HepG2 (cell line): ENCODE results near the gene TUBB3. TPM values are rescaled to one million over a fixed set of nuclear protein-coding genes. Genes with fewer than 3 reads are reported as not detected.

Source experiments
- CBX2 ChIP-seq, 2 experiments: fragments of 200-600 bp in 1 of 2; sonication (generic); formaldehyde crosslinking in 1 of 2; IDR thresholded peaks; 2 replicates each; pipeline versions ENCODE4 v1.7.0 to v1.8.1; 2018 to 2022; ENCODE audit warnings: low read depth in 2 of 2, low read length in 1 of 2, mild to moderate bottlenecking in 1 of 2, missing genetic modification reagents in 1 of 2
- CC2D1A ChIP-seq: sonication (generic); formaldehyde crosslinking; IDR thresholded peaks from 2 replicates; pipeline ENCODE4 v1.8.1; 2023; ENCODE audit warnings: mild to moderate bottlenecking, missing genetic modification reagents
- CHCHD3 ChIP-seq: sonication (generic); formaldehyde crosslinking; IDR thresholded peaks from 2 replicates; pipeline ENCODE4 v1.8.0; 2022; ENCODE audit warnings: mild to moderate bottlenecking, missing genetic modification reagents, moderate library complexity
- HDAC1 ChIP-seq: sonication (generic); formaldehyde crosslinking; IDR thresholded peaks from 2 replicates; pipeline ENCODE4 v1.5.1; 2020; ENCODE audit warnings: mild to moderate bottlenecking, missing genetic modification reagents
- MTA1 ChIP-seq: sonication (generic); formaldehyde crosslinking; IDR thresholded peaks from 2 replicates; pipeline ENCODE4 v1.4.0; 2020; ENCODE audit warnings: missing genetic modification reagents, mild to moderate bottlenecking, borderline replicate concordance
- PLRG1 ChIP-seq: fragments of 450-650 bp; conservative IDR thresholded peaks from 2 replicates; pipeline ENCODE4 v1.6.1; 2016
- RARG ChIP-seq: sonication (generic); formaldehyde crosslinking; IDR thresholded peaks from 2 replicates; pipeline ENCODE4 v1.4.0; 2020; ENCODE audit warnings: low read depth, mild to moderate bottlenecking, missing genetic modification reagents
- SRF ChIP-seq: IDR thresholded peaks from 2 replicates; pipeline ENCODE4 v1.6.1; 2011; ENCODE audit warnings: mild to moderate bottlenecking, low read depth, low read length, moderate library complexity
- TBP ChIP-seq: sonication (generic); formaldehyde crosslinking; IDR thresholded peaks from 2 replicates; pipeline ENCODE4 v1.5.0; 2020; ENCODE audit warnings: missing genetic modification reagents
- XRCC5 ChIP-seq: fragments of 200-400 bp; formaldehyde crosslinking; optimal IDR thresholded peaks from 2 replicates; pipeline ENCODE3; 2017; ENCODE audit warnings: mild to moderate bottlenecking, low read length
- ZMAT3 ChIP-seq: sonication (generic); formaldehyde crosslinking; conservative IDR thresholded peaks from 2 replicates; pipeline ENCODE4 v1.7.0; 2021; ENCODE audit warnings: missing genetic modification reagents
- ZNF235 ChIP-seq: sonication (generic); formaldehyde crosslinking; IDR thresholded peaks from 2 replicates; pipeline ENCODE4 v1.8.1; 2023; ENCODE audit warnings: mild to moderate bottlenecking, missing genetic modification reagents, borderline replicate concordance
- ZNF260 ChIP-seq: sonication (generic); formaldehyde crosslinking; IDR thresholded peaks from 2 replicates; pipeline ENCODE4 v1.4.0; 2020; ENCODE audit warnings: missing genetic modification reagents, low read depth, mild to moderate bottlenecking, borderline replicate concordance
- ZNF547 ChIP-seq: sonication (generic); formaldehyde crosslinking; IDR thresholded peaks from 2 replicates; pipeline ENCODE4 v1.5.1; 2020; ENCODE audit warnings: mild to moderate bottlenecking, missing genetic modification reagents
- ZNF652 ChIP-seq: IDR thresholded peaks from 2 replicates; pipeline ENCODE4 v1.6.1; 2016; ENCODE audit warnings: low read depth, borderline replicate concordance
- ZNF782 ChIP-seq: sonication (generic); formaldehyde crosslinking; IDR thresholded peaks from 2 replicates; pipeline ENCODE4 v1.4.0; 2020; ENCODE audit warnings: missing genetic modification reagents, mild to moderate bottlenecking, borderline replicate concordance
- polyA plus RNA-seq, 8 experiments: library from polyadenylated mRNA; depleted of rRNA in 3 of 8; stranded (reverse) in 7 of 8; unstranded in 1 of 8; fragments of >200 nt; fragmentation: Illumina TruSeq in 4 of 8; extraction: Trizol in 4 of 8; gene quantifications; 2 replicates each; pipeline versions ENCODE4 v1.2.1 to v1.2.3, GENCODE V29; 2011 to 2016; ENCODE audit warnings: low read depth in 4 of 8, missing spikeins in 1 of 8, mixed read lengths in 1 of 8; ENCODE audit not compliant: insufficient read depth in 1 of 8
- total RNA-seq, 5 experiments: library from RNA; depleted of rRNA; stranded (reverse); fragments of >200 nt; fragmentation: Illumina TruSeq; extraction: Trizol; gene quantifications; 2 replicates each; pipeline ENCODE4 v1.2.3, GENCODE V29; 2016; ENCODE audit warnings: low read depth in 1 of 5
- TF ChIP-seq, protein P1 (sequence below): sonication (generic); formaldehyde crosslinking; IDR thresholded peaks from 2 replicates; pipeline ENCODE4 v1.4.0; 2020; ENCODE audit warnings: mild to moderate bottlenecking, missing genetic modification reagents
- TF ChIP-seq, protein P2 (sequence below): sonication (generic); formaldehyde crosslinking; IDR thresholded peaks from 2 replicates; pipeline ENCODE4 v1.4.0; 2020; ENCODE audit warnings: missing genetic modification reagents

TUBB3 gene
- total and polyA plus RNA-seq, 2 of the 13 experiments (the other 11 are each of a cell fraction or from before 2014, with no cell fraction given): 110 to 185 TPM

DNA sequence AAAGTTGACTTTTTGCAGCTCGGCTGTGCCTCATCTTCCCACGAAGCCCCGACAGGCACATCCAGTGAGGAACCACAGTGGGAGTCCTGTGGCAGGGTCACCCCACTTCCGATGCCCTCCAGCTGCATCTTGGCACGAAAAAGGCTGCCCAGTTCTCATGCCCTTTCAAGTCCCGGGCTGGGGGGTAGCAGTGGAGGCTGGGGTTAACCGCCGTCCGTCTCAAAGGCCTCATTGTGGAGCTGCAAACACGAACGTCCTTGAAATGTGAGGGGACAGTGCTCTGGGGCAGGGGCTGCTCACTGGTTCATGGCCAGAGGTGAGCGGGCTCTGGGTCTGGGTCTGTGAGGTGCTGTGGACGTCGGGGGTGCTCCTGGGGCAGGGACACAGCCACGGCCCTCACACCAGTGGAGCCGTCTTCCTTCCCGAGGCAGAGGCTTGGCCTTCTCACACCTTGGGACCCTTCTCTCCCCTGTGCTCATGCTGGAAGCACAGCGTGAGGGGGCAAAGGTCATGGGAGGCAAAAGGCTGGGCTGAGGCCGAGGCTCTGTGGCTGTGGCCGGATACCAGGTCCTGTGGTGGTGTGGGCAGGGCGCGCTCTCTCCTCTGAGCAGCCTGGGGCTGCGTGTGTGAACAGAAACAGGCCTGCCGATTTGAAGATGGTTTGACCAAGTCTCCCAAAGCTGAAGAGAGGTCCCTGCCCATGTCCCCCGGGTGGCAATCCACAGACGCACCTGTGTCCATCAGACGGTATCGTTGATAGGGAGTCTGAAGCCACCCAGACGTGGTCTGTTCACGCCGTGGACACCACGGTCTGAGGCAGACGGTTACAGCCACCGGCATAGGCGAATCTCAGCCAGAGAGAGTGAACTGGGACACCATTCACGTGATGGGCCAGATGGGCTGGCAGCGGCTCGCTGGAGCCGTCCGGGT lies 7.6 kb upstream of the TUBB3 start (continued):
- TF ChIP-seq, protein P1, sequence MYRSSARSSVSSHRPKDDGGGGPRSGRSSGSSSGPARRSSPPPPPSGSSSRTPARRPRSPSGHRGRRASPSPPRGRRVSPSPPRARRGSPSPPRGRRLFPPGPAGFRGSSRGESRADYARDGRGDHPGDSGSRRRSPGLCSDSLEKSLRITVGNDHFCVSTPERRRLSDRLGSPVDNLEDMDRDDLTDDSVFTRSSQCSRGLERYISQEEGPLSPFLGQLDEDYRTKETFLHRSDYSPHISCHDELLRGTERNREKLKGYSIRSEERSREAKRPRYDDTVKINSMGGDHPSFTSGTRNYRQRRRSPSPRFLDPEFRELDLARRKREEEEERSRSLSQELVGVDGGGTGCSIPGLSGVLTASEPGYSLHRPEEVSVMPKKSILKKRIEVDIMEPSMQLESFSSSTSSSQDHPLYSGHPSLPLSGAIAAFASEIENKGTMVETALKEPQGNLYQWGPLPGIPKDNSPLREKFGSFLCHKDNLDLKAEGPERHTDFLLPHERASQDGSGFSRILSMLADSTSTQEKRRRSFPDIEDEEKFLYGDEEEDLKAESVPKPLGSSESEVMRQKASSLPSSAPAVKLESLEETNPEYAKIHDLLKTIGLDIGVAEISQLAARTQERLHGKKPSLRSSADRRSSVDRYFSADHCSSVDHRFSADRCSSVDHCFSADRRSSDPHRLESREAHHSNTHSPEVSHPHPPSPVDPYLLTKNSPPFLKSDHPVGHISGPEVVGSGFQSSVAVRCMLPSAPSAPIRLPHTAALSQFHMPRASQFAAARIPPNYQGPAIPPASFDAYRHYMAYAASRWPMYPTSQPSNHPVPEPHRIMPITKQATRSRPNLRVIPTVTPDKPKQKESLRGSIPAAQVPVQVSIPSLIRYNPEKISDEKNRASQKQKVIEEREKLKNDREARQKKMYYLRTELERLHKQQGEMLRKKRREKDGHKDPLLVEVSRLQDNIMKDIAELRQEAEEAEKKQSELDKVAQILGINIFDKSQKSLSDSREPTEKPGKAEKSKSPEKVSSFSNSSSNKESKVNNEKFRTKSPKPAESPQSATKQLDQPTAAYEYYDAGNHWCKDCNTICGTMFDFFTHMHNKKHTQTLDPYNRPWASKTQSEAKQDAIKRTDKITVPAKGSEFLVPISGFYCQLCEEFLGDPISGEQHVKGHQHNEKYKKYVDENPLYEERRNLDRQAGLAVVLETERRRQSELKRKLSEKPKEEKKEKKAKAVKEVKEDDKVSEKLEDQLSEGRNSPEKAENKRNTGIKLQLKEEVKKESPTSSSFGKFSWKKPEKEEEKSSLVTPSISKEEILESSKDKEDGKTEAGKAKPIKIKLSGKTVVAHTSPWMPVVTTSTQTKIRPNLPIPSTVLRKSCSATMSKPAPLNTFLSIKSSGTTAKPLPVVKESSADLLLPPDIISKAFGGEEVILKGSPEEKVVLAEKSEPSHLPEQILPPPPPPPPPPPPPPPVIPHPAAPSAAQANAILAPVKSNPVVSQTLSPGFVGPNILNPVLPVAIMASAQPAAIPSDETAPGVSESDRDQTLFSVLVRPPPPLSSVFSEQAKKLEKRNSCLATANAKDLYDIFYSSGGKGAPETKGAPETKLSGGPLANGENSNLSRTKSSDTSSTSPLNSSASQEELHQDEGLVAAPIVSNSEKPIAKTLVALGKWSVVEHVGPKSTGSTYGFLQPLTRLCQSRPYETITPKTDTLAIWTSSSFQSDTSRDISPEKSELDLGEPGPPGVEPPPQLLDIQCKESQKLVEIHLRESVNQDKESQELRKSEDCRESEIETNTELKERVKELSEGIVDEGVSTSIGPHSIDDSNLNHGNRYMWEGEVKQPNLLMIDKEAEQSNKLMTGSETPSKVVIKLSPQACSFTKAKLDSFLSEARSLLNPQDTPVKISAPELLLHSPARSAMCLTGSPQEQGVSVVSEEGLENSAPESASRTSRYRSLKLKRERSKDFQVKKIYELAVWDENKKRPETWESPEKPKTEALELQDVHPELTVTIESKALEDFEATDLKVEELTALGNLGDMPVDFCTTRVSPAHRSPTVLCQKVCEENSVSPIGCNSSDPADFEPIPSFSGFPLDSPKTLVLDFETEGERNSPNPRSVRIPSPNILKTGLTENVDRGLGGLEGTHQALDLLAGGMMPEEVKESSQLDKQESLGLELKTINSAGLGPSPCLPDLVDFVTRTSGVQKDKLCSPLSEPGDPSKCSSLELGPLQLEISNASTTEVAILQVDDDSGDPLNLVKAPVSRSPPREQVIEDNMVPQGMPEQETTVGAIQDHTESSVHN (CRISPR knock-in tag): peak; percentile 94; the same call in 1 of the 2 replicates
- TF ChIP-seq CBX2 (IDR thresholded peaks at IDR 0.05; ENCODE audit: low read depth, low read length) (no peak), CBX2 (CRISPR knock-in tag; IDR thresholded peaks at IDR 0.05; ENCODE audit: low read depth) (no peak), HDAC1 (CRISPR knock-in tag) (peak; percentile 83), ZNF235 (peak; percentile 86), ZNF260 (CRISPR knock-in tag) (no peak), MTA1 (CRISPR knock-in tag) (peak; percentile 97), TBP (CRISPR knock-in tag) (no peak), RARG (no peak), SRF (no peak), ZMAT3 (CRISPR knock-in tag) (peak; percentile 36; the same call in 1 of the 2 replicates), CHCHD3 (CRISPR knock-in tag) (peak; percentile 94; the same call in 1 of the 2 replicates), CC2D1A (CRISPR knock-in tag) (no peak), ZNF782 (CRISPR knock-in tag) (peak; percentile 55; the same call in 1 of the 2 replicates), PLRG1 (no peak), ZNF547 (CRISPR knock-in tag) (peak; percentile 98), ZNF652 (CRISPR knock-in tag) (peak; percentile 62; the same call in 1 of the 2 replicates), XRCC5 (peak; percentile 88)
- TF ChIP-seq, protein P2, sequence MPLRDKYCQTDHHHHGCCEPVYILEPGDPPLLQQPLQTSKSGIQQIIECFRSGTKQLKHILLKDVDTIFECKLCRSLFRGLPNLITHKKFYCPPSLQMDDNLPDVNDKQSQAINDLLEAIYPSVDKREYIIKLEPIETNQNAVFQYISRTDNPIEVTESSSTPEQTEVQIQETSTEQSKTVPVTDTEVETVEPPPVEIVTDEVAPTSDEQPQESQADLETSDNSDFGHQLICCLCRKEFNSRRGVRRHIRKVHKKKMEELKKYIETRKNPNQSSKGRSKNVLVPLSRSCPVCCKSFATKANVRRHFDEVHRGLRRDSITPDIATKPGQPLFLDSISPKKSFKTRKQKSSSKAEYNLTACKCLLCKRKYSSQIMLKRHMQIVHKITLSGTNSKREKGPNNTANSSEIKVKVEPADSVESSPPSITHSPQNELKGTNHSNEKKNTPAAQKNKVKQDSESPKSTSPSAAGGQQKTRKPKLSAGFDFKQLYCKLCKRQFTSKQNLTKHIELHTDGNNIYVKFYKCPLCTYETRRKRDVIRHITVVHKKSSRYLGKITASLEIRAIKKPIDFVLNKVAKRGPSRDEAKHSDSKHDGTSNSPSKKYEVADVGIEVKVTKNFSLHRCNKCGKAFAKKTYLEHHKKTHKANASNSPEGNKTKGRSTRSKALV: peak; percentile 92
